AML-193 (cell line): Measurements from ENCODE around the gene PTPRN.

Experiments
- DNase-seq, 2 experiments: peaks; one replicate each; lab custom pipeline; 2025; lab: John Stamatoyannopoulos, UW

The PTPRN gene

GRCh38 chr2:219308142-219309101, 779 bp downstream of the PTPRN start:
- DNase-seq: peak; percentile 10 to 15

GRCh38 chr2:219306047-219306446, 3.2 kb downstream of the PTPRN start:
- no peak for DNase-seq

GRCh38 chr2:219304223-219304622, 5.0 kb downstream of the PTPRN start:
- DNase-seq: no peak

GRCh38 chr2:219302412-219302968, 6.7 kb downstream of the PTPRN start:
- DNase-seq: no peak

GRCh38 chr2:219300022-219300421, 9.2 kb downstream of the PTPRN start:
- no peak for DNase-seq

GRCh38 chr2:219299372-219299760, 9.8 kb downstream of the PTPRN start:
- DNase-seq: no peak

GRCh38 chr2:219298759-219299371, 10.3 kb downstream of the PTPRN start:
- DNase-seq: peak; percentile 44 to 56

- DNase-seq: no peak
These were observed 11.3 kb downstream of the PTPRN start for GRCh38 chr2:219297766-219298456.

- DNase-seq: no peak
These were observed 12.4 kb downstream of the PTPRN start for GRCh38 chr2:219296631-219297391.

GRCh38 chr2:219296142-219296541, 13.1 kb downstream of the PTPRN start:
- no peak for DNase-seq

GRCh38 chr2:219294356-219295351, 14.5 kb downstream of the PTPRN start:
- DNase-seq: peak; percentile 58 to 62

- no peak for DNase-seq
These were observed 15.4 kb downstream of the PTPRN start for GRCh38 chr2:219293736-219294231.

GRCh38 chr2:219292616-219293015, 16.6 kb downstream of the PTPRN start:
- DNase-seq: no peak

- no peak for DNase-seq
These were observed 17.2 kb downstream of the PTPRN start for GRCh38 chr2:219291910-219292490.

GRCh38 chr2:219291394-219291793, 17.8 kb downstream of the PTPRN start:
- DNase-seq: no peak

- DNase-seq: no peak
These were observed 18.6 kb downstream of the PTPRN start for GRCh38 chr2:219290381-219291171.

GRCh38 chr2:219289537-219290361, 19.5 kb downstream of the PTPRN start:
- no peak for DNase-seq

- DNase-seq: no peak
These were observed 20.0 kb downstream of the PTPRN start for GRCh38 chr2:219289195-219289536.
